Parathyroid adenoma (tissue), 2 donors: ENCODE measurements around the gene LYVE1.

ENCODE experiments used
- H2AFZ ChIP-seq: fragments of 300-600 bp; sonication (generic); one replicate; pipeline ENCODE4 v1.7.0; 2017; ENCODE audit warnings: antibody characterized with exemption, mild to moderate bottlenecking
- H3K27ac ChIP-seq: fragments of 300-600 bp; sonication (generic); one replicate; pipeline ENCODE4 v1.7.0; 2017
- H3K27me3 ChIP-seq: fragments of 300-600 bp; sonication (generic); one replicate; pipeline ENCODE4 v1.7.0; 2017; ENCODE audit warnings: low read length; ENCODE audit not compliant: control insufficient read depth, insufficient read depth
- H3K36me3 ChIP-seq: fragments of 300-600 bp; sonication (generic); one replicate; pipeline ENCODE4 v1.7.0; 2017; ENCODE audit warnings: low read length; ENCODE audit not compliant: control insufficient read depth, insufficient read depth
- H3K4me1 ChIP-seq: fragments of 300-600 bp; sonication (generic); one replicate; pipeline ENCODE4 v1.7.0; 2017; ENCODE audit warnings: control low read depth
- H3K4me2 ChIP-seq: fragments of 300-600 bp; sonication (generic); one replicate; pipeline ENCODE4 v1.7.0; 2017; ENCODE audit warnings: low read length
- H3K4me3 ChIP-seq: fragments of 300-600 bp; sonication (generic); one replicate; pipeline ENCODE4 v1.7.0; 2017; ENCODE audit warnings: low read depth, low read length
- H3K79me2 ChIP-seq: fragments of 300-600 bp; sonication (generic); one replicate; pipeline ENCODE4 v1.7.0; 2017; ENCODE audit warnings: control low read depth
- H3K9ac ChIP-seq: fragments of 300-600 bp; sonication (generic); one replicate; pipeline ENCODE4 v1.7.0; 2017; ENCODE audit warnings: mild to moderate bottlenecking
- H3K9me3 ChIP-seq: fragments of 300-600 bp; sonication (generic); one replicate; pipeline ENCODE4 v1.7.0; 2017; ENCODE audit warnings: low read length; ENCODE audit not compliant: control insufficient read depth
- TF ChIP-seq, protein P1 (sequence below): fragments of 300-600 bp; sonication (generic); IDR thresholded peaks from one replicate; pipeline ENCODE4 v1.7.0; 2017; ENCODE audit warnings: antibody characterized with exemption, mild to moderate bottlenecking
- donor health status: primary hyperparathyroidism.

LYVE1 gene

GRCh38 chr11:10568486-10568941, at the start of gene LYVE1:
Gene LYVE1, minus strand, starts transcription at chr11:10568665. Its CDS starts 133 bp downstream, at chr11:10568532.
- H3K4me3 ChIP-seq: no peak within 1 kb of the TSS
- H3K79me2 ChIP-seq: no peaks in the 10 kb centered on the region

DNA sequence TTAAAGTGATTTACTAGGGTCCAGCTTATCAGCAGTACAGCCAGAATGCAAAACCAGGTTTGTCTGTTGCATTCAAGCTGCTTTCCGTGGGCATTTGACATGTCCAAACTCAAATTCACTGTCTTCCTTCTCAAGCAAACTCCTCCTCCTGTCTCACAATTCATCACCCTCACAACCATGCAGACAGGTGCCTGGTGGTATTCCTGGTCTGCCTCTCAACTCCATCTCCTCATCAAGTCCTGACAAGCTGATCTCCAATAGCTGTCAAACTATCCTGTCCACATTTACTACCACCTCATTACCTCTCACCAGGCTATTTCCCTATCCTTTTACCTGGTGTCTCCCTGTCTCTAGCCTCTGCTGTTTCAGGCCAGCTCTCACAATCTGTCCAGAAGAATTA, 49.1 kb upstream of the LYVE1 start:
- Histone ChIP-seq H3K4me2 (no peak overlapping the region), H3K9ac (no peak overlapping the region), H3K9me3 (no peaks in the 10 kb centered on the region), H3K27me3 (no peaks in the 10 kb centered on the region), H3K36me3 (no peaks in the 10 kb centered on the region), H2AFZ (no peak overlapping the region), H3K79me2 (no peaks in the 10 kb centered on the region), H3K4me3 (no peak overlapping the region), H3K4me1 (no peaks in the 10 kb centered on the region), H3K27ac (no peak overlapping the region)
- TF ChIP-seq, protein P1, sequence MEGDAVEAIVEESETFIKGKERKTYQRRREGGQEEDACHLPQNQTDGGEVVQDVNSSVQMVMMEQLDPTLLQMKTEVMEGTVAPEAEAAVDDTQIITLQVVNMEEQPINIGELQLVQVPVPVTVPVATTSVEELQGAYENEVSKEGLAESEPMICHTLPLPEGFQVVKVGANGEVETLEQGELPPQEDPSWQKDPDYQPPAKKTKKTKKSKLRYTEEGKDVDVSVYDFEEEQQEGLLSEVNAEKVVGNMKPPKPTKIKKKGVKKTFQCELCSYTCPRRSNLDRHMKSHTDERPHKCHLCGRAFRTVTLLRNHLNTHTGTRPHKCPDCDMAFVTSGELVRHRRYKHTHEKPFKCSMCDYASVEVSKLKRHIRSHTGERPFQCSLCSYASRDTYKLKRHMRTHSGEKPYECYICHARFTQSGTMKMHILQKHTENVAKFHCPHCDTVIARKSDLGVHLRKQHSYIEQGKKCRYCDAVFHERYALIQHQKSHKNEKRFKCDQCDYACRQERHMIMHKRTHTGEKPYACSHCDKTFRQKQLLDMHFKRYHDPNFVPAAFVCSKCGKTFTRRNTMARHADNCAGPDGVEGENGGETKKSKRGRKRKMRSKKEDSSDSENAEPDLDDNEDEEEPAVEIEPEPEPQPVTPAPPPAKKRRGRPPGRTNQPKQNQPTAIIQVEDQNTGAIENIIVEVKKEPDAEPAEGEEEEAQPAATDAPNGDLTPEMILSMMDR: no peak

More at GRCh38 chr11:10568486-10568941, at the start of gene LYVE1:
- H3K9ac ChIP-seq: no peak within 1 kb of the TSS
- no peaks in the 10 kb centered on the region for H3K36me3 ChIP-seq
- no peaks in the 10 kb centered on the region for H3K27me3 ChIP-seq
- H3K4me2 ChIP-seq: no peak within 1 kb of the TSS
- H3K4me1 ChIP-seq: no peaks in the 10 kb centered on the region
- H2AFZ ChIP-seq: no peak within 1 kb of the TSS
- H3K9me3 ChIP-seq: no peaks in the 10 kb centered on the region
- no peak within 1 kb of the TSS for H3K27ac ChIP-seq
- TF ChIP-seq, protein P1: no peak

GRCh38 chr11:10611979-10612862, 43.8 kb upstream of the LYVE1 start:
- Histone ChIP-seq H3K27me3 (no peaks in the 10 kb centered on the region), H3K4me3 (no peak overlapping the region), H2AFZ (no peak overlapping the region), H3K79me2 (no peaks in the 10 kb centered on the region), H3K9me3 (no peaks in the 10 kb centered on the region), H3K4me1 (no peaks in the 10 kb centered on the region), H3K9ac (no peak overlapping the region), H3K36me3 (no peaks in the 10 kb centered on the region), H3K4me2 (no peak overlapping the region), H3K27ac (no peak overlapping the region)
- TF ChIP-seq, protein P1: no peak

GRCh38 chr11:10609636-10610035, 41.2 kb upstream of the LYVE1 start:
- H3K9me3 ChIP-seq: no peaks in the 10 kb centered on the region
- H3K27me3 ChIP-seq: no peaks in the 10 kb centered on the region
- H3K36me3 ChIP-seq: no peaks in the 10 kb centered on the region
- H3K27ac ChIP-seq: no peak overlapping the region
- H3K9ac ChIP-seq: no peak overlapping the region
- peaks cover 3% of the 10 kb centered on the region for H3K4me1 ChIP-seq
- no peak overlapping the region for H2AFZ ChIP-seq
- no peak overlapping the region for H3K4me2 ChIP-seq
- TF ChIP-seq, protein P1: no peak
- no peaks in the 10 kb centered on the region for H3K79me2 ChIP-seq
- no peak overlapping the region for H3K4me3 ChIP-seq
